Neuronal stem cell (in vitro differentiated cells): ENCODE data around the gene KIF2A.

Source experiments
- DNase-seq: peaks from one replicate; pipeline ENCODE4 v3.0.0-alpha.2; 2013; ENCODE audit warnings: low spot score
- H2AFZ ChIP-seq: one replicate; pipeline ENCODE4 v1.6.1; 2013; ENCODE audit warnings: mild to moderate bottlenecking, low read length, inconsistent platforms
- H2AK5ac ChIP-seq: 2 replicates; pipeline ENCODE4 v1.6.1; 2013; ENCODE audit warnings: low read depth, mild to moderate bottlenecking, inconsistent platforms, low read length, moderate library complexity, mixed read lengths
- H2BK120ac ChIP-seq: 2 replicates; pipeline ENCODE4 v1.6.1; 2013; ENCODE audit warnings: low read depth, mild to moderate bottlenecking, inconsistent platforms, low read length, moderate library complexity, mixed read lengths
- H2BK12ac ChIP-seq: one replicate; pipeline ENCODE4 v1.6.1; 2013; ENCODE audit warnings: low read length, inconsistent platforms
- H2BK15ac ChIP-seq: 2 replicates; pipeline ENCODE4 v1.6.1; 2013; ENCODE audit warnings: mild to moderate bottlenecking, low read length, inconsistent platforms, mixed read lengths
- H2BK5ac ChIP-seq: one replicate; pipeline ENCODE4 v1.6.1; 2013; ENCODE audit warnings: inconsistent platforms, mild to moderate bottlenecking, low read length, moderate library complexity
- H3K14ac ChIP-seq: one replicate; pipeline ENCODE4 v1.6.1; 2013; ENCODE audit warnings: low read length, inconsistent platforms
- H3K18ac ChIP-seq: 2 replicates; pipeline ENCODE4 v1.6.1; 2013; ENCODE audit warnings: low read length, inconsistent platforms
- H3K23ac ChIP-seq: 2 replicates; pipeline ENCODE4 v1.6.1; 2013; ENCODE audit warnings: low read depth, mild to moderate bottlenecking, mixed read lengths, low read length, inconsistent platforms; ENCODE audit not compliant: poor library complexity
- H3K27ac ChIP-seq: replicated peaks from 3 replicates; pipeline ENCODE4 v1.5.1; 2013; ENCODE audit warnings: low read length, inconsistent platforms
- H3K27me3 ChIP-seq, 3 experiments: 2 replicates each; pipeline ENCODE4 v1.6.1; 2013; ENCODE audit warnings: low read length in 3 of 3, mild to moderate bottlenecking in 2 of 3, inconsistent platforms in 1 of 3, low read depth in 1 of 3, mixed read lengths in 1 of 3, moderate library complexity in 1 of 3; ENCODE audit not compliant: control insufficient read depth in 3 of 3, insufficient read depth in 3 of 3
- H3K36me3 ChIP-seq, 2 donors: replicated peaks in 1 of 2; 2 replicates each; pipeline ENCODE4 v1.6.1; 2013; ENCODE audit warnings: low read length in 2 of 2; ENCODE audit not compliant: control insufficient read depth in 2 of 2, insufficient read depth in 2 of 2
- H3K4ac ChIP-seq: 2 replicates; pipeline ENCODE4 v1.6.1; 2013; ENCODE audit warnings: inconsistent platforms, mild to moderate bottlenecking, low read length, moderate library complexity
- H3K4me1 ChIP-seq, 2 donors: 1 replicate in 1 of 2; 2 replicates in 1 of 2; pipeline ENCODE4 v1.6.1; 2013; ENCODE audit warnings: low read length in 2 of 2, low read depth in 1 of 2; ENCODE audit not compliant: control insufficient read depth in 2 of 2, insufficient read depth in 1 of 2
- H3K4me2 ChIP-seq: one replicate; pipeline ENCODE4 v1.6.1; 2013; ENCODE audit warnings: mild to moderate bottlenecking, low read length, inconsistent platforms; ENCODE audit not compliant: insufficient read depth, poor library complexity, severe bottlenecking
- H3K4me3 ChIP-seq, 2 donors: 2 replicates each; pipeline ENCODE4 v1.5.1; 2013; ENCODE audit warnings: low read length in 2 of 2, mild to moderate bottlenecking in 2 of 2, inconsistent platforms in 1 of 2, moderate library complexity in 1 of 2
- H3K79me1 ChIP-seq: one replicate; pipeline ENCODE4 v1.6.1; 2013; ENCODE audit warnings: low read depth, mild to moderate bottlenecking, inconsistent platforms, low read length, moderate library complexity
- H3K9ac ChIP-seq: one replicate; pipeline ENCODE4 v1.6.1; 2013; ENCODE audit warnings: mild to moderate bottlenecking, low read depth, low read length, inconsistent platforms; ENCODE audit not compliant: poor library complexity
- H3K9me3 ChIP-seq, 2 donors: replicated peaks in 1 of 2; 2 replicates each; pipeline versions ENCODE3 to v1.6.1; 2013; ENCODE audit warnings: low read length in 2 of 2, mild to moderate bottlenecking in 2 of 2, inconsistent platforms in 1 of 2, low read depth in 1 of 2, mixed read lengths in 1 of 2, moderate library complexity in 1 of 2; ENCODE audit not compliant: control insufficient read depth in 2 of 2, insufficient read depth in 1 of 2
- H4K8ac ChIP-seq: one replicate; pipeline ENCODE4 v1.6.1; 2013; ENCODE audit warnings: low read depth, mild to moderate bottlenecking, inconsistent platforms, low read length, moderate library complexity
- H4K91ac ChIP-seq: one replicate; pipeline ENCODE4 v1.6.1; 2013; ENCODE audit warnings: low read length, low read depth, mild to moderate bottlenecking, inconsistent platforms; ENCODE audit not compliant: poor library complexity
- WGBS, 2 donors: extraction: QIAGEN DNeasy Blood & Tissue Kit; methylation state at CpG; one replicate each; pipeline ENCODE4 v1.1.7; 2013; ENCODE audit warnings: missing lambda C conversion rate in 2 of 2, mixed read lengths in 1 of 2; ENCODE audit not compliant: insufficient read length in 2 of 2, insufficient replicate concordance in 1 of 2; ENCODE audit errors: extremely low coverage in 2 of 2; 5-methylcytosine and 5-hydroxymethylcytosine counted together

Gene KIF2A

GRCh38 chr5:62342476-62342837 is 36.5 kb downstream of the KIF2A start:
- WGBS, 2 donors, result no CpG with 5 or more reads among the region's 2 CpGs
- Histone ChIP-seq H2BK15ac (no peak overlapping the region), H3K9ac (no peak overlapping the region), H2AFZ (no peak overlapping the region), H3K4ac (no peak overlapping the region), H2BK5ac (no peak overlapping the region), H3K79me1 (peaks cover 2% of the 10 kb centered on the region), H3K14ac (no peak overlapping the region), H2AK5ac (no peak overlapping the region), H3K4me3 (no peak overlapping the region), H3K27me3 (no peaks in the 10 kb centered on the region), H3K18ac (no peak overlapping the region), H3K9me3 (no peaks in the 10 kb centered on the region), H2BK120ac (no peak overlapping the region), H3K4me2 (no peak overlapping the region), H2BK12ac (no peak overlapping the region), H3K4me1 (no peaks in the 10 kb centered on the region), H3K27ac (no peak overlapping the region), H4K8ac (no peak overlapping the region), H3K23ac (no peak overlapping the region), H3K36me3 (peaks cover 0 to 14% of the 10 kb centered on the region in 2 donors), H4K91ac (no peak overlapping the region)
- DNase-seq, result no peak

GRCh38 chr5:62343428-62343827 is 37.4 kb downstream of the KIF2A start:
- no peak overlapping the region for H3K4me2 ChIP-seq
- no peak overlapping the region for H3K4ac ChIP-seq
- H2BK15ac ChIP-seq, result no peak overlapping the region
- H3K27ac ChIP-seq, result no peak overlapping the region
- no peak overlapping the region for H4K8ac ChIP-seq
- H3K9ac ChIP-seq, result no peak overlapping the region
- no peak overlapping the region for H3K14ac ChIP-seq
- H4K91ac ChIP-seq, result no peak overlapping the region
- H3K36me3 ChIP-seq, result peaks cover 2 to 23% of the 10 kb centered on the region in 2 donors
- no peak overlapping the region for H2BK120ac ChIP-seq
- peaks cover 1% of the 10 kb centered on the region for H3K79me1 ChIP-seq
- H3K27me3 ChIP-seq, result no peaks in the 10 kb centered on the region
- no peak overlapping the region for H2AFZ ChIP-seq
- H3K18ac ChIP-seq, result no peak overlapping the region
- H3K4me3 ChIP-seq, result no peak overlapping the region
- H3K9me3 ChIP-seq, result no peaks in the 10 kb centered on the region
- no peaks in the 10 kb centered on the region for H3K4me1 ChIP-seq
- no peak overlapping the region for H2AK5ac ChIP-seq
- no peak overlapping the region for H2BK5ac ChIP-seq
- DNase-seq, result no peak
- no peak overlapping the region for H2BK12ac ChIP-seq
- H3K23ac ChIP-seq, result no peak overlapping the region
- no CpG with 5 or more reads among the region's 1 CpG for WGBS, 2 donors

GRCh38 chr5:62346748-62347147 is 40.7 kb downstream of the KIF2A start:
- Histone ChIP-seq H4K91ac (no peak overlapping the region), H4K8ac (no peak overlapping the region), H2BK15ac (no peak overlapping the region), H3K27ac (no peak overlapping the region), H3K79me1 (no peaks in the 10 kb centered on the region), H3K23ac (no peak overlapping the region), H2AK5ac (no peak overlapping the region), H3K27me3 (no peaks in the 10 kb centered on the region), H3K14ac (no peak overlapping the region), H2BK5ac (no peak overlapping the region), H2AFZ (no peak overlapping the region), H3K18ac (no peak overlapping the region), H3K4me1 (no peaks in the 10 kb centered on the region), H2BK12ac (no peak overlapping the region), H3K36me3 (peaks cover 6 to 56% of the 10 kb centered on the region in 2 donors), H3K4me3 (no peak overlapping the region), H2BK120ac (no peak overlapping the region), H3K9ac (no peak overlapping the region), H3K4ac (no peak overlapping the region), H3K4me2 (no peak overlapping the region), H3K9me3 (no peaks in the 10 kb centered on the region)
- no peak for DNase-seq
- no CpG with 5 or more reads among the region's 2 CpGs for WGBS, 2 donors

- H3K4me2 ChIP-seq, result no peak overlapping the region
- no peak overlapping the region for H2BK15ac ChIP-seq
- no peak overlapping the region for H3K23ac ChIP-seq
- H2BK5ac ChIP-seq, result no peak overlapping the region
- no peak overlapping the region for H3K18ac ChIP-seq
- DNase-seq, result no peak
- H4K8ac ChIP-seq, result no peak overlapping the region
- no peak overlapping the region for H3K9ac ChIP-seq
- no peak overlapping the region for H2BK12ac ChIP-seq
- H4K91ac ChIP-seq, result no peak overlapping the region
- H3K79me1 ChIP-seq, result no peaks in the 10 kb centered on the region
- peaks cover 7 to 67% of the 10 kb centered on the region in 2 donors for H3K36me3 ChIP-seq
- no peaks in the 10 kb centered on the region for H3K4me1 ChIP-seq
- no peaks in the 10 kb centered on the region for H3K9me3 ChIP-seq
- H2BK120ac ChIP-seq, result no peak overlapping the region
- no peak overlapping the region for H2AFZ ChIP-seq
- no peaks in the 10 kb centered on the region for H3K27me3 ChIP-seq
- no peak overlapping the region for H2AK5ac ChIP-seq
- WGBS, 2 donors, result 100% methylated on average over 1 of the region's 1 CpG; no CpG with 5 or more reads in 1 of the 2 donors
- H3K14ac ChIP-seq, result no peak overlapping the region
- no peak overlapping the region for H3K4ac ChIP-seq
- no peak overlapping the region for H3K4me3 ChIP-seq
- no peak overlapping the region for H3K27ac ChIP-seq
Observed at GRCh38 chr5:62347928-62348327, 41.9 kb downstream of the KIF2A start.
